MV-4-11 (cell line): ENCODE results near the gene NR2F1-AS1.

Experiments used
- DNase-seq: peaks from one replicate; lab custom pipeline; 2025; lab: John Stamatoyannopoulos, UW

Gene NR2F1-AS1

DNA sequence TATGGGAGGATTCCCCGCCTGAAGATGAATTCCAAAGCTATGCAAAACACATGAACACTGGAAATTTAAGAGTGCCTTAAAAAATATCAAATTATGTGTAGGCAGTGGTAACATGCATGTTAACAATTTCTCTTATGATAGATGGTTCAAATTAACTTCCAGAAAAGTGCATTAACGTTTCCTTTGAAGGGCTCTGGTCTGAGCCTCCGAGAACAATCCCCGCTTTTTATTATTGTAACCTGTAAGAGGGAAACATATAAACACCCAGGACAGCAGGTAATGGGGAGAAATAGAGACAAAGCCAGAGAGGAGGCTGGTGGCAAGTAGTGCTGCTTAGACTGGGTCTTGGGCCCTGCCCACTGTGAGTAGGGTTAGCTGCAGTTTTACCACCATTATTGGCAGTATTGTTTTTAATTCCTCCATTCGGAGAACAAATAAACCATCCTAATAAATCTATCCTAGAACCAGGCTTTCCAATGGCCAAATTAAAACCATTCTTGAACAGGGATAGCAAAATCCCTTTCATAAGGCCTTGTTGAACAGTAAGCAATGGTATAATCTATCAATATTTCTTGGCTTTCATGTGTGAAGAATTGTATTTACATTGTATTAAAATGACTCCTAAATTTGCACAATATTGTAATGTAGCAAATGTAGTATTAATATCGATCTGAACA is 8.3 kb upstream of the NR2F1-AS1 start:
- no peak for DNase-seq

DNA sequence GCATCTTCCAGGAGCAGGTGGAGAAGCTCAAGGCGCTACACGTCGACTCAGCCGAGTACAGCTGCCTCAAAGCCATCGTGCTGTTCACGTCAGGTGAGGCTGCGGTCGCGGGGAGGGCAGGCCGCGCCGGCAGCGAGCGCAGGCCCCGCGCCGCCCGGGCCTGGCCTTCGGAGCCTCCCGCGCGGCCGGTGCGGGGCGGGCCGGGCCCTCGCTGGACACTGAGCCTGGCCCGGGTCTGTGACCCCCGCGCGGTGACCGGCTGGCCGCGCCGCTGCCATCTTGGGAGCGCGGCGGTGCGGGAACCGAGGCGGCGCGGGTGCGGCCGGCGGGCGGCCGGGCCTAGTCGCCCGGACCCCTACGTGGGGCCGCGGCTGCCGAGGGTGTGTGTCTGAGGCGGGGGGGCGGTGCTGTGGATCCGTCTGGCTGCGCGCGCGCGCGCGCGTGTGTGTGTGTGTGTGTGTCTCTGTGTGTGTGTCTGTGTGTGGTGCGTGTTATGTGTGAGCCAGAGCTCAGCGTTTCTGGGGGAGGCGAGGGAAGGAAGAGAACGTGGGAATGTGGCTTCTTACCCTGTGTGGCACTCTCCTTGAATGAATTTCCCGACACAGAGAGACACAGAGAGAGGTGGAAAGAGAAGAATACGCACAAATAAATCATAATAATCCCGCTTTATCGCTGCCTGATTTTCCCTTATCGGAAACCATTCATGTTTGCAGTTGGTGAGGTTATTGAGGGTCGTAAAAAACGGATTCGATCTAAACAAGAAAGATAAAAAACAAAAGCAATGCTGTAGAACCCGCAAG is 7.5 kb upstream of the NR2F1-AS1 start:
- DNase-seq: no peak

DNA sequence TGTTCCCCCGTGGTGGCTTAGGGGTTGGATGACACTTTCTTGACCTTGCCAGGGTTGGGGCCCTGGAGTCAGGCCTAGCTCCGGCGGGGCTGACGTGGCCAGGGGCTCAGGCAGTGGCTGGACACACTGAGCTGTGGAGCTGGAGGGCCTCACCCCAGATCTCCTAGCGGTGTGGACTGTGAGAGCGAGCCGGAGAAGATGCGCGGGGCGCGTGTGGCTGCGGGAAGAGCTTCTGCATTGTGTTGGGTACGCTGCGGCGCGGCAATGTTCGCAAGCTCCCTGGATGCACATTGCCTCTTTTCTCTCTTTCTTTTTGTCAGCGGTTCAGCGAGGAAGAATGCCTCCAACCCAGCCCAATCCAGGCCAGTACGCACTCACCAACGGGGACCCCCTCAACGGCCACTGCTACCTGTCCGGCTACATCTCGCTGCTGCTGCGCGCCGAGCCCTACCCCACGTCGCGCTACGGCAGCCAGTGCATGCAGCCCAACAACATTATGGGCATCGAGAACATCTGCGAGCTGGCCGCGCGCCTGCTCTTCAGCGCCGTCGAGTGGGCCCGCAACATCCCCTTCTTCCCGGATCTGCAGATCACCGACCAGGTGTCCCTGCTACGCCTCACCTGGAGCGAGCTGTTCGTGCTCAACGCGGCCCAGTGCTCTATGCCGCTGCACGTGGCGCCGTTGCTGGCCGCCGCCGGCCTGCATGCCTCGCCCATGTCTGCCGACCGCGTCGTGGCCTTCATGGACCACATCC is 6.8 kb upstream of the NR2F1-AS1 start:
- no peak for DNase-seq

DNA sequence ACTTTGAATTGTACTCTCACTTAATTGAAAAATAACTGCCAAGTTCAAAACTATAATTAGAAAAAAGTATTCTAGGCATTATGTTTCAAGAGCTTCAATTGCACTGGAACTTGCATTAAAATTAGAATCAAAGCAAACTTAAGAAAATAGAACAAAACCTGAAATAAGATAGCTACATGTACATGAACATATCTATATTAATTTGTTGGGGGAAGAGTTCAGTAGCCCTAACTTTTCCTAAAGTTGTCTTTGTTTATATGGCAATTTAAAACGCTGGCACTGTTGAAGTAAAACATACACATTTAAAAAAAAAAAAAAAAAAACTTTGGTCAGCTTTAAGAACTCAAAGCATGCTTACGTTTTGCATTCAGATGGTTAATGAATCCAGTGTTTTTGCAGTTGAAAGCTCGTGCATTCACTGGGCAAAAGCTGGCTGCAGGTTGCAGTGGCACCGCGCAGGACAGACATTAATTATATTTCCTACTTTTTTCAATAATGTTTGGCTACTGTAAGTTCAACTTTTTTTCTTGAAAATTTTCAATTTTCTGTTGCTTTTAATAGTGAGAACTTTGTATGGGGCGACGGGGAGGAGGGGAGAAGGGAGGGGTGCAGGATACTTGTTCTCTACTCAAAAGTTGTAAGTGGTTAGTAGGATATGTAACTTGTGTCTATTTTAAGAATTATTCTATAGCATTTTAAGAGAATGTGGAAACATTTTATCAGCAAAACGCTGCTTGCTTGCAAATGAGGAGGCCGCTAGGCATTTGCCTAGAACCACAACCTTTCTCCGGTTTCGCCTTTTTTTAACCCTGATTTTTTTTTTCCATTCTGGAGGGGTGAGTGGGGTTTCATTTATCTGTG is 5.9 kb upstream of the NR2F1-AS1 start:
- no peak for DNase-seq

DNA sequence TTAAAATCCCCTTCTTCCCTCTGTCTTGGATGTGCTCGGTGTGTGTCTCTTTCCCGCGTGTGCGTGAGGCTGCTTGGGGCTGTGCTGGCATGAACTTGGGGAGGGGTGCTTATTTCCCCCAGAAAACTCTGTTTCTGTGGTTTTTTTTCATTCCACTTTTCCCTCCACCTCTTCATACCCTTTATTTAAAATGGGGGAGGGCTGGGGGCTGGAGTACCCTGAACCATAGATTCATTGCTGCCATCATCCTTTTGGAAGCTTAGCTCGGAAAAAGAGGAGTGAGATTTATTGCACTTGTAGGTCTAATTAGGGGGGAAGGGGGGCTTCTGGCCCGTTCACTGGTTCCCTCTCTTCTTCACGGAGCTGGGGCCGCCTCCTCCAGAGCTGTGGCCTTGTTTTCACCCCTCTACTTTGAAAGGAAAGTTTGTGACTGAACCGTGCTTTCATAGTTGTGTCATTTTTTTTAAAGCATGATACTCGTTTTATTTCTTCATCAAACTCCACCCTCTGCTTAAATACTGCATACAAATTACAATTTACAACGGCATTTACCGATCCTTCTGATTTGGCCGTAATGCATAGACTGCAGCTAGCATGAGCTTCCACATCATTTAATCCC is 4.9 kb upstream of the NR2F1-AS1 start:
- no peak for DNase-seq

DNA sequence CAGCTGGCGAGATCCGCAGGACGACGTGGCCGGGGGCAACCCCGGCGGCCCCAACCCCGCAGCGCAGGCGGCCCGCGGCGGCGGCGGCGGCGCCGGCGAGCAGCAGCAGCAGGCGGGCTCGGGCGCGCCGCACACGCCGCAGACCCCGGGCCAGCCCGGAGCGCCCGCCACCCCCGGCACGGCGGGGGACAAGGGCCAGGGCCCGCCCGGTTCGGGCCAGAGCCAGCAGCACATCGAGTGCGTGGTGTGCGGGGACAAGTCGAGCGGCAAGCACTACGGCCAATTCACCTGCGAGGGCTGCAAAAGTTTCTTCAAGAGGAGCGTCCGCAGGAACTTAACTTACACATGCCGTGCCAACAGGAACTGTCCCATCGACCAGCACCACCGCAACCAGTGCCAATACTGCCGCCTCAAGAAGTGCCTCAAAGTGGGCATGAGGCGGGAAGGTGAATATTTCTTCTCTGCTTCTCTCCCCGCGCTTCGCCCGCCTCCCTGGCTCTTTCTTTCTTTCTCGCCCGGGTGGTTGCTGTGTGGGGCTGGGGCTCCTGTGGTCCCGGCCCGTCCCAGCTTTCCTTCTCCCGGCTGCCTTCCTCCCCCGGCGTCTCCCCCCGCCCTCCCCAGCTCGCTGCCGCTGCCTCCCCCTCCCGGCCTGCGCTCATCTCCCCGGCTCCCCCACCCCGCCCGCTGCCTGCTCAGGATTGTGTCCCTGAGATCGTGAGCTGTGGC is 4.2 kb upstream of the NR2F1-AS1 start:
- DNase-seq: peak; percentile 9

DNA sequence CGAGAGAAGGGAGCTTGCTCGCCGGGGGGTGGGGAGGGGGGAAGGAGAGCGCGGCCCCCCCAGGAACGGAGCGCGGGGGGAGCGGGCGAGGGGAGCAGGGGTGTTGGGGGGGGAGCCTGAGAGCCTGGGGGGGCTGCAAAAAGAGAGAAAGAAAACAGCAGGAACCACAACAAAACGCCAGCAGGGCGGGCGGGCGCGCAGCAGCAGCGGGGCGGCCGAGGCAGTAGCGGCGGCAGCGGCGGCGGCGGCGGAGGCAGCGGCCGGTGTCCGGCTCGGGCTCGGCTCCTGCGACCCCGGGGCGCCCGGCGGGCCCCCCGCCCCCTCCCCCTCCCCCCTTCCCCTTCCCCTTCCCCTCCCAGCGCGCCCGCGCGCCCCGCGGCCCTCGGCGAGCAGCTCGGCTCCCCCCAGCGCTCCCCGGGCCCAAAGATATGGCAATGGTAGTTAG is 3.6 kb upstream of the NR2F1-AS1 start:
- DNase-seq: no peak

DNA sequence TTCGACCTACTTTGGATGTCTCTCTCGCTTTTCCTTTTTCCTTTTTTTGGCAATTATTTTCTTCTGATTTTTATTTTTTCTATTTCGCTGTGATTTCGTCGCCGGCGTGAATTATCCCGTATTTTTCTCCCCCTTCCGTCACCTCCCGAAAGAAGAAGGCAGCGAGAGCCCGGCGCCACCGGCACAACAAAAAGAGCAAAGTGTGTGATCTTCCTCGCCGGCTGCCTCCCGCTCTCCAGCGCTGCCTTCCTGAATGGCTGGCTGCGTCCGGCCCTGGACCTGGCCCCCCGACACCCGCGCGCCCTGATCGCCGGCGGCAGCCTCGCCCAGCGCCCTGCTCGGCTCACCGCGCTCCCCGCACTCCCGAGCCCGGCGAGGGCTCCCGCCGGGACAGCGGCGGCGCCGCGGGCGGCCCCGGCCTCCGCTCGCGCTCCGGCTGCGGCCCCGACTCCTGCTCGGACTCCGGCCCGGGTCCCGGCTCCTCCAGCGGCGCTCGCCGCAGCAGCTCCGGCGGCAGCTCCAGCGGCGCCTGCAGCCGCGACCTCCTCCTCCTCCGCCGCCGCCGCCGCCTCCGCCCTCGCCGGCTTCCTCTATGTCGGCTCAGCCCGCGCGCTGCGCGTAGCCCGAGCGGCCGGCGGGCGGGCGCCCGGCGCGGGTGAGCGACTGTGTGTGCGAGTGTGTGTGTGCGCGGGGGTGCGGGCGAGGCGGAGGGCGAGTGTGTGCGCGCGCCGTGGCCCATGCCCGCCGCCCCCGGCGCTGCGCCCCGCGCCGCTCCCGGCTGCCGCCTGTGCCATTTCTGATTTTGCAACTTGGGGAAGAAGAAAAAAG is 3.0 kb upstream of the NR2F1-AS1 start:
- DNase-seq: no peak

DNA sequence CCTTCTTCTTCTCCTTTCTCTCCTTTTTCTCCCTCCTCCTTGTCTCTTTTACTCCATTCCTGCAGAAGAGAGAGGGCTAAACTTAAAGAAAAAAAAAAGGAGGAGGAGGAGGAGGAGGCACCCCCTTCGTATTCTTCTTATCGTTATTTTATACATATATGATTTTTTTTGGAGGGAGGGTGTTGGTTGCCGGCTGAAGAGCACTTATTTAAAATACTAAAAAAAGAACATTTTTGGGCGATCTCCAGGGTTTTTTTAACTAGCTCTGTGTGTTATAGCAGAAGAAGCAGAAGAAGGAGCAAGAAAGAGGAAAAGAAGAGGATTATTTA is 2.4 kb upstream of the NR2F1-AS1 start:
- no peak for DNase-seq

DNA sequence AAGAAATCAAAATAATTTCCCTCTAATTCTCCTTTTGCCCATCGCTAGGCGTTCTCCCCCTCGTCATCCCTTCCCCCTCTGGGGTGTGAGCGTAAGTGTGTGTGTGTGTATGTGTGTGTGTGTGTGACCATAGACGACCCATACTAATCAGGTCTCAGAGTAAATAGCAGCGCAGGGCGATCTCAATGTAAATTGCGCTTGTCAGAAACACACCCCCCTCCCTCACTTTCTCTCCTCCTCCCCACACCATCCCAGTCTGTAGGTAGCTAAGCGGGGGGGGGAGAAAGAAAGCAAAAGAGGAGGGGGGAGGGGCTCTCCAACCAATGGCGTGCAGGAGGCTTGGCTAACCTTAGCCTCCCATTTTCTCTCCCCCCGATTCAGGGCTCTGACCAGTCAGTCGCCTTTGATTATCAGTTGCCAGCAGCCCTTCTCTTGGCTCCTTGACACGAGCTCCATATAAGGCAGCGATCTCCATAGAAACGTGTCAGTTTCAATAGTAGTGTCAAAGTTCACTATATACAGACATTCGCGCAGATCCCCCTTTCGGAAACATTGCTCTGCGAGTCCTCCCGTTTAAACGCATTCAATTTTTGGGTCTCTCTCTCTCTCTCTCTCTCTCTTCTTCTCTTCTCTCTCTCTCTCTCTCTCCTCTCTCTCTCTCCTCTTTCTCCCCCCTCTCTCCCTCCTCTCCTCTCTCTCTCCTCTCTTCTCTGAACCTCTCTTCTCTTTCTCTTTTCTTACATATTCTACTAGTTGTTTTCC is 1.8 kb upstream of the NR2F1-AS1 start, which contains the start of gene NR2F1:
NR2F1 (plus strand) TSS at position 546 of the 762 bp plus-strand sequence. CDS start 1,802 bp downstream, outside the sequence.
- DNase-seq: no peak

DNA sequence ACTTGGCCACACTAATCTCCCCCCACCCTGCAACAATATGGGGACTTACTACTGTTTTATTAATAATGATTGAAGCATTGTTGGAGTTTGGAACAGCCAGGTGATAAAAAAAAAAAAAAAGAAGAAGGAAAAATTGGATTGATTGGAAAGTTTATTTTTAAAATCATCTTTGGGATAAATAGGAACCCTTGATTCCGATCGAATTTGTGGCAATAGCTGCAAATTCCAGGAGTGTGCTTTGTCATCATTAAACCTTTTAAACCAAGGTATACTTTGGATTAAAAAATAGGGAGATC is 1.1 kb upstream of the NR2F1-AS1 start:
- DNase-seq: no peak

DNA sequence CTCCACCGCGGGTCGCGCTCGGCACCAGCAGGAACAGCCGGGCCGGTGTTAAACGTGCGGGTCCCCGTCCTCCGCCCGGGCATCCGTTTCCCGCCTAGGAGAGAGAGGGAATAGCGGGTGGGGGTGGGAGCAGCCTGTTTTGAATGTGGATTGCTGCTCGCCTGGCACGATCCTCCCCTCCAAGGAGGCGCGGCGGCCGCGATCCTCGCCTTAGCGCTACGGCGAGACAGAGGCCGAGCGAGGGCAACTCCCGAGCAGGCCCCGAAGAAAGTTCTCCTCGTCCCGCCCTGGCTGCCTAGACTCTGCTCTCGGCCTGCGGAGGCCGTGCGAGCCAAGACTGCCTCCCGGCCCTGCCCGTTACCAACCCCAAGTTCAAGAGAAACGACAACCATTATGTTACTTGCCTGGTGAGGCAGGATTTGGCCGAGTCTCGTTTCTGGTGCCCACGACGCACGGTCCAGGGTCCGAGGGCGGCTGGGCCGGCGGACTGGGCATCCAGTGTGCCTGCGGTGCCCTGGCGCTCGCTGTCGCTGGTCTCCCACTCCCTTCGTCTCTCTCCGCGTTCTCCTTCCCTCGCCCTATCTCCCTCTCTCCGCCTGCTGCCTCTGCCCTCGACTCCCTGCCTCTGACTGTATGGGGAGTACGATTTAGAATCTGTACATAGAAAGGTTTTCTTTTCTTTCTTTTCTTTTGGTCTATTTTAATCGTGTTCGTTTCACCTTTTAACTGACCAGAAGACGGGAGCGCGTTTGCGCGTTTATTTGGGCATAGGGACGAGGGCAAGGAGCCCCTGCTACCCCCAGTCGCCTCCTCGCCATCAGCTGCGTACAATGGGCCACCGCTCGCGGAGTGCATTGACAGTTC is 724 bp downstream of the NR2F1-AS1 start:
- no peak for DNase-seq

DNA sequence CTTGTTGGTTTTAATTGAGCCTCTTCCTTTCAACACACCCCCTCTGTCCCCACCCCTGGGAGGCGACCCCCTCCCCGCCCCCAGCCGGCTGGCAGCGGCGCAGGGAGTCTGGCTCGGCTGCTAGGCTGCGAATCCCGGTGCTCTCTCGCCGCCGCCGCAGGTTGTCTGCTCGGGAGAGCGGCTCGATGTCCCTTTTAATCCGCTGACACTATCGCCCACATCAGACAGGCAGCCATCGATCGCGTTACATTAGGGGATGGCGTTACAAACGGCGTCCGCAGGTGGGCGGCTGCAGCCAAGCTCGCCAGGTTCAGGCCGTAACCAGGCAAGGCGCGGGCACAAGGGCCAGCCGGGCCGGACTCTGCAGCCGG is 1.3 kb downstream of the NR2F1-AS1 start:
- DNase-seq: no peak

DNA sequence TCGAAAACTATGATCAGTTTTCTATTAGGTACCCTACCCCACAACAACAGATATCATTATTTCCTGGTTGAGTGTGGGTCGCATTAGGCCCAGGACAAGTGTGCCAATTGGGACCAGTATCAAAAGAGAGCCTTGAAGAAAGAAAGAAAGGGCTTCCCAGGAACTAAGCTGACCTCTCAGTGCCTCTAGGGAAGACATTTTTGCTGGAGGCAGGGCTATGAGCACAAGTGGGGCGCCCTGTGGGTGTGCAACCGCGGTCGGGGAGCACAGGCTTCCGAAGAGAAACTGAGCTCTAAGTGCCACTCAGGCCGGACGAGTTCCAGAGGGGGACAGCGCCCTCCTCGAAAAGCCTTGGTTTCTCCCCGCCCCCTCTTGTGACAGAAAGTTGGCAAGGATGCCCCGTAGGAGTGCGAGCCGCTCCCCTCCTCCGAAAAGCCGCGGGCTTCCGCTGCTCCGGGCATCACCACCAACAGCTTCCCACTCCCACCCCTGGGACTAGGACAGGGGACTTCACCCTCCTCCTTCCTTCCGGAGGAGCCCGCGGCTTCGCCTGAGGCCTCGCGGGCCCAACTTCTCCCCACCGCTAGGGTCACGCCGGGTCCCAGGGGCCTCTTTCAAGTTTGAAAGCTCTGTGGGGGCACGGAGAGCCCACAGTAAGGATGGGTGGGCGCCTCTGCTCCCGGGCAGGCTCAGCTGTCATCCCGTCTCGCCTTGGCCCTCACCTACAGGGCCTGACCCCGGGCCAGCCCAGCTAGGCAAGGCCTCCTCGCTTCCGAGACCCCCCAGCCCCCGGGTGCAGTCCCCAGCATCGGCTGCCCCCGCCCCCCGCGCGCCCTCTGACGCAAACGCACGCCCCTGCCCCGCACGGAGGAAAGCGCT is 2.0 kb downstream of the NR2F1-AS1 start:
- DNase-seq: no peak

DNA sequence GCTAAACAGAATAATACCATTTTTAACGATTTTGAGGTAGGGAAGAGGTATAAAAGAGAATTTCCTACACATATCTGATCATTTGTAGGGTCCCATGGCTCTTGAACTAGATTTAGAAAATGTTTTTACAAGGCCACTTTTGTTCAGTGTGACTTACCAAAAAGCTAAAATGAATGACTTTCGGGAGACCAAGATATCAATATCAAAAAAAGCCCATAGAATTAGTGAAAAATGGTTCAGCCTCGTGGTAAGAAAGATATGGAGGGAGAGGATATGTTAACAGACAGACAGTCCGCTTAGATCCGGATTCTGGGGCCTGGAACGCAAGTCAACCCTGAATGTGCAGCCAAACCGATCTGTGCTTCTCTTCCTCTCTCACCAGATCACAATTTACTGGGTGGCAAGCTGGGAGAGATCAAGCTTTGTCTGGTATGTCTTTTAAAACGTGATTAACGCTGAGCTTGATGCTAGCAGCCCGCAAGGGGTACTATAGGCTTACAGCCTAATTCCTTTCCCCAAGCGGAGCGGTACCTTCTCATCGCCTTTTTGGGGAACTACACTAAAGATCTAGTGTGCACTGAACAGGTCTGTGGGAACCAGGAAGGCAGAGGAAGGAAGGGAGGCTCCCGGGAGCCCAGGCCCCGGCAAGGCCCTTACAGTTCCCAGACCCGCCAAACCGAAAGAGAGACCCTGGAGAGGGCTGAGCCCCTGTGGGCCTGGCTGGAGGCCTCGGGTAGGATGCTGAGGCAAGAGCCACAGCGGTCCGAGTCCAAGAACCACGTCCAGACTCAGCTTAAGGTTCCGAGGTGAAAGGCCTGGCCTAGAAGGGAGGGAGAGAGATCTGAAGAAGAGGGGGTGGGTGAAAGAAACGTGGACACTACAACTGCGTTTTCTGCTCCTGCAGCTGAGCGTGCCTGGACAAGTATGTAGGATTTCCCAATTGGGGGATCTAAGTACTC is 2.9 kb downstream of the NR2F1-AS1 start:
- no peak for DNase-seq
